NK-92 (cell line): ENCODE data around the gene ARSD.
"Not testable (repeated sequence)": the region's sequence is repeated elsewhere in the genome, so short reads cannot be mapped to it uniquely, and the experiment has no call there.

Experiments used
- DNase-seq: peaks from one replicate; lab custom pipeline; 2025; ENCODE audit not compliant: unreplicated experiment; lab: John Stamatoyannopoulos, UW

ARSD gene

GRCh38 chrX:2892816-2893215 lies 36.3 kb downstream of the ARSD start:
- no peak for DNase-seq

DNA sequence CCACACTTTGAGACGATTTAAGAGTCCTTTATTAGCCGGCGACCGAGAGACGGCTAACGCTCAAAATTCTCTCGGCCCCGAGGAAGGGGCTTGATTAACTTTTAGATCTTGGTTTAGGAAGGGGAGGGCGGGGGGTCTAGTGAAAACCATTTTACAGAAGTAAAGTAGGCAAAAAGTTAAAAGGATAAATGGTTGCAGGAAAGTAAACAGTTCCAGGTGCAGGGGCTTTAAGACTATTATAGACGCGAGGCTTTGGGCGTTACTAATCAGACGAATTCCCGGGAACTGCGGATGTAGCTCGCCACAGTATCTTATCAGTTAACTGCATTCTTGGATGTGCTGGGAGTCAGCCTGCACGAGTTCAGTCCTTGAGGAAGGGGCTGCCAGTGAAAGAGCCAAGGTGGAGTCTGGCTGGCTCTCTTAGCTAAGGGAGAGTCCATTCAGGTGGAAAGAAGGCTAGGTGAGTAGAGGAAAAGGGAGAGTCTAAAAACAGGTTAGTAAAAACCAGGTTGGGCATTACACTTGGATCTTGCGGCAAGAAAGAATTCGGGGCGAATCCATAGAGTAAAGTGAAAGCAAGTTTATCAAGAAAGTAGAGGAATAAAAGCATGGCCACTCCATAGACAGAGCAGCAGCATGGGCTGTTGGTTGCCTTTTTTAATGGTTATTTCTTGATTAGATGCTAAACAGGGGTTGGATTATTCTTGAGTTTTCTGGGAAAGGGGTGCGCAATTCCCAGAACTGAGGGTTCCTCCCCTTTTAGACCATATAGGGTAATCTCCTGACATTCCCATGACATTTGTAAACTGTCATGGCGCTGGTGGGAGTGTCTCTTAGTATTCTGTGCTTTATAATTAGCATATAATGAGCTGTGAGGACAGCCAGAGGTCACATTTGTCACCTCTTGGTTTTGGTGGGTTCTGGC lies 38.3 kb downstream of the ARSD start:
- DNase-seq: not testable (repeated sequence)

- not testable (repeated sequence) for DNase-seq
Measured at GRCh38 chrX:2889706-2890490, 39.2 kb downstream of the ARSD start.

DNA sequence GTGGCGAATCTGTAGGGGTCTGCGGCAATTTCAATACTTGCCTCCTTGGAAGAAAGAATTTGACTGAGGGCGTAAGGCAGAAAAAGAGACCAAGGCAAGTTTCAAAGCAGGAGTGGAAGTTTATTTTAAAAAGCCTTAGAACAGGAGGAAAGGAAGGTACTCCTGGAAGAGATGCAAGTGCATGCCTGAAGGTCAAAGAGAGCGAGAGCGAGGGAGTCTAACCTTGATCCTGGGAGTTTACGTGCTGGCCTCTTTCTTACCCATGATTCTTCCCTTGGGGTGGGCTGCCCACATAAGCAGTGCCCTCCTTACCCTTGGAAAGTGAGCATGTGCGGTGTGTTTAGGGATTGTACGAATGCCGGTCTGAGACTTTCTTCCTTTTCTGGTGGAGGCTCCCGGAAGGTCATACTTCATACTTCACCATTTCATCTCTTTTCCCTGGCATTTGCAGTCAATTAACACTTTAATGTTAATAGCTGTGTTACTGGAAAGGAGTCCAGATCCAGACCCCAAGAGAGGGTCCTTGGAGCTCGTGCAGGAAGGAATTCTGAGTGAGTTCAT lies 40.0 kb downstream of the ARSD start:
- no peak for DNase-seq

DNA sequence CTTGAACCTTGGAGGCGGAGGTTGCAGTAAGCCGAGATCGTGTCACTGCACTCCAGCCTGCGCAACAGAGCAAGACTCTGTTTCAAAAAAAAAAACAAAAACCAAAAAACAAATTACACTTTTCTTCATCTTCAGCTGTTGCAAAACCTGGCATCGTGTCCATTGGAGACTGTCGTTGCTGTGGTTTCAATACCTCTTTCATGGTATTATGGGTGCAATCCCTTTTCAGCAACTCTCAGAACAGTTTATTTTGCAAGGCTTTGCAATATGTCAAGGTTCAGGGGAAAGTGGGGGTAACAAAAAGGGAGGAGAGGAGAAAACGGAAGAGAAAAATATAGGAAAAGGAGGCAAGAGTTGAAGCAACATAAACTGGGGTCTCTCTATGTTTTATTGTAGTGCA lies 40.8 kb downstream of the ARSD start:
- no peak for DNase-seq

DNA sequence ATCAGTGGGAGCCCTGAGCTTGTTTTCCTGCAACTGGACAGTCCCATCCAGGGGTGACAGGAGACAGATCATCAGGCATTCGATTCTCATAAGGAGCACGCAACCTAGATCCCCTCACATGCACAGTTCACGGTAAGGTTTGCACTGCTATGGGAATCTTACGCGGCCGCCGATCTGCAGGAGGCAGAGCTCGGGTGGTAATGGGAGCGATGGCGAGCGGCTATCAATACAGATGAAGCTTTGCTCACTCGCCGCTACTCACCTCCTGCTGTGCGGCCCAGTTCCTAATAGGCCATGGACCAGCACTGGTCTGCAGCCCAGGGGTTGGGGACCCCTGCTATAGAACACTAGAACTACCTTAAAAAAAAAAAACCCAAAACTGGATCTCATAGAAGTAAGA lies 45.4 kb downstream of the ARSD start:
- DNase-seq: no peak

DNA sequence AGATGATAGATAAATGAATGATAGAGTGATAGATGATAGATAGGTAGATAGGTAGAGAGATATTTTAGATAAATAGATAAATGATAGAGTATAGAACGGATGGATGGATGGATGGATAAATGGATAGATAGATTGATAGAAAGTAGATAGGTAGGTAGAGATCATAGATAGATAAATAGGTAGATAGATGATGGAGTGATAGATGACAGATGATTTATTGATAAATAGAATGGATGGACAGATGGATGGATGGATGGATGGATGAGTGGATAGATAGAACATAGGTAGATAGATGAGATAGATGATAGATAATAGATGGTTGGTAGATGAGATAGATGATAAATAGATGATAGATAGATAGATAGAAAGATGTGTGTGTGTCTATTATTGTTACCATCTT lies 49.5 kb downstream of the ARSD start:
- DNase-seq: no peak

- no peak for DNase-seq
Measured at GRCh38 chrX:2878563-2878962, 50.6 kb downstream of the ARSD start.

DNA sequence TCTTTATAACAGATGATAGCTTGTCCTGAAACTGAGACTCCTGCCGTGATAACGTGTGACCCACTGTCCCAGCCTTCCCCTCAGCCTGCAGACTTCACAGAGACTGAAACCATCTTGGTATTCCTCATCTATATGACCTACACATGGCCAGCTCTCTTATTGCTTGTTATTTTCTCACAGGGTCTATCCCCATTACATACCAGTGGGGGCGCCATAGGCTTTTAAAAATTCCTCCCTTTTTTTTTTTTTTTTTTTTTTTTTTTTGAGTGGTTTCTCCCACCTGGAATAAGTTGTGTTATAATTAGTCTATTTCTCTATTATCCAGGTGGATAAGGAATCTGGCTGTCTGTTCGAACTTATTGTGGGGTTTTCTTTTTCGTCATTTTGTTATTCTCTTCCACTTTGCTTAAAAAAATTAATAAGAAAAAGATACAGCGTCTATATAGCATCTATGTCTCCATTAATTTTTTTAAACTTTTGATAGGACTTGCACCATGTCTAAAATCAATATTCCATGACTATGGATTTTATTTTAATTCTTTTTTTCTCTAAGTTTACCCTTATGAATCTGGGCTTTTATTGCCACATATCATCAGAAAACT lies 53.2 kb downstream of the ARSD start:
- no peak for DNase-seq

GRCh38 chrX:2875136-2875481 lies 54.0 kb downstream of the ARSD start:
- DNase-seq: no peak

GRCh38 chrX:2874222-2875135 lies 54.7 kb downstream of the ARSD start:
- no peak for DNase-seq

GRCh38 chrX:2872671-2873277 lies 56.4 kb downstream of the ARSD start:
- DNase-seq: no peak

DNA sequence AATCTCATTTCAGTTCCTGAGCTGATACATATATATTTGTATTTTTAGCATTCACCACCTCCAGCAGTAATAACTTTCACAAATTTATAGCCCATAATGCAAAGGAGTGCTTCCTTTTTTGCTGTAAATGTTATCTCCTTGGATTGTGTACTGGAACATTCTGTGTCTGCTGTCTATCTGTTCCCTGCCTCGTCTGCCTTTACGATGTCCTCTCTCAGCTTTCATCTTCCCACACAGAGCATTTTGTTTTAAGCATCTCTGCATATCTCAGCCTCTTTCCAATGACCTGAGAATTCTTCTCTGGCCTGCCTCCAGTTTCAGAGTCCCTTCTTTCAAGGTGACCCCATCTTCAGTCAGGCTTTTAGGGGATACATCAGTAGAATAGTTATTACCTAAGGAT lies 57.3 kb downstream of the ARSD start:
- no peak for DNase-seq

DNA sequence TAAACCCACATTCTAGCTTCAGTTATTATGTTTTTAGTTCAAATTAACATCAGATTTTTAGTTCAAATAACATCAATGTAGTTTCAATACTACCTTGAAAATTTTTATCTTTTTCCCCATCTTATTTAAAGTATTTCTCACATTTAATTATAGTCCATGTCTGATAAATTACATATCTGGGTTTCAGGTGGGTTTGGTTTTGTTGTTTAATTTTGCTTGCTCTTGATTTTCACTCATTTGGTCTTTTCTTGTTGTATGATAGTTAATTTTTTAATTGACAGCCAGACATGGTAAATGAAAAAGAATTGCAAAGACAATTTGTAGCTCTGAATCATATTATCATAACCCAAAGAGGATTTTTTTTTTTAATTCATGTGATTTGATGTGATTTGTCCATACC lies 58.5 kb downstream of the ARSD start:
- no peak for DNase-seq

- no peak for DNase-seq
Measured at GRCh38 chrX:2867206-2867605, 61.9 kb downstream of the ARSD start.

- DNase-seq: no peak
Measured at GRCh38 chrX:2863646-2864045, 65.5 kb downstream of the ARSD start.

DNA sequence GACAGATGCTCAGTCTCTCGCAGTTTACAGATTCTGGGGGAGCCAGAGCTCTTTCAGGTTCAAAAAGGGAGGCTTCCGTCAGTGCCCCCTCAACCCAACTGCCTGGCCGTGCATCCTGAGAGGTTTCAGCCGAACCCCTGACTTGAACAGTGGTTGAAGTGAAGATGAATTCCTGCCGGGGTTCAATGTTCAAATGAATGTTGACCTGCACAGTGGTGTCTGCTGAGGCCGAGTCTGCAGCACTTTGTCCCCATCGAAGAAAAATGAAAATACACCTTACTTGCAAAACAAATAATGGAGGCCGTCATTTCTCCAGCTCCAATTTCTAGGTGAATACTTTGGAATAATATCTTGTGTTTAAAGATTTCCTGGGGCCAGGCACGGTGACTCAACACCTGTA lies 66.7 kb downstream of the ARSD start:
- DNase-seq: no peak

DNA sequence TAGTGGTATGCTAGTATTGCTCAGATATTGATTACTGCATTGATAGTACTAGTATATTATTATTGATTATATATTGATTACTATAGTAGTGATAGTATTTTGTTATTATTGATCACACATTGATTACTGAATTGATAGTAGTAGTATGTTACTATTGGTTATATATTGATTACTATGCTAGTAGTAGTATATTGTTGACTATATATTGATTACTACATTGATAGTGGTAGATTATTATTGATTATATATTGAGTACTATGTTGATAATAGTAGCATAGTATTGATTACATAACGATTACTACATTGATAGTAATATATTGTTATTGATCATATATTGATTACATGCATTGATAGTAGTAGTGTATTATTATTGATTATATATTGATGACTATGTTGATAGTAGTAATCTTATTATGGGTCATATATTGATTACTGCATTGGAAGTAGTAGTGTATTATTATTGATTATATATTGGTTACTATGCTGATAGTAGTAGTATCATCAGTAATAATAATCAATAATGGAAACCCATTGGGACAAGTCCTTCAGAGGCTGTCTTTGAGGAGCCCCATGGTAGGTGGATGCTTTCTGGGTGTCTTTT lies 69.8 kb downstream of the ARSD start:
- no peak for DNase-seq

- no peak for DNase-seq
Measured at GRCh38 chrX:2857566-2857965, 71.6 kb downstream of the ARSD start.

DNA sequence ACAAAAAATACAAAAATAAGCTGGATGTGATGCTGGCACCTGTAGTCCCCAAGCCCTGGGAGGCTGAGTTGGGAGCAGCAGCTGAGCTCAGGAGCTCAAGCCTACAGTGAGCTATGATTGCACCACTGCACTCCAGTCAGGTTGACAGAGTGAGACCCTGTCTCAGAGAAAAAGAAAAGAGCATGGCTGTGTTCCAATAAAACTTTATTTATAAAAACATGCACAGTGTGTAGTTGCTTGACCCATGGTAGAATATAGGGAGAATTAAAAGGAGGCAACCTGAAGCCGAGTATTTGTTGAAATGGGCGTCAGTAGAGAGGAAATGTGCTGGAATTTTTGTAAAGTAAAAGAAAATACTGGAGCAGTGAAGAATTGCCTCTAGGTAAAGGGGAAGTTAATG lies 73.4 kb downstream of the ARSD start:
- DNase-seq: no peak
